Ishikawa (cell line): ENCODE results near the gene HMBS.
A peak's percentile ranks its signal among the peaks of the same experiment; 100 is the strongest.

Experiments
- CEBPB ChIP-seq: IDR thresholded peaks from 2 replicates; pipeline ENCODE4 v1.6.1; 2012
- CREB1 ChIP-seq: IDR thresholded peaks from 2 replicates; pipeline ENCODE4 v1.6.1; 2012; ENCODE audit warnings: low read depth
- EGR1 ChIP-seq: IDR thresholded peaks from 2 replicates; pipeline ENCODE4 v1.6.1; 2012
- EP300 ChIP-seq: IDR thresholded peaks from 2 replicates; pipeline ENCODE4 v1.6.1; 2012; ENCODE audit warnings: borderline replicate concordance
- FOXM1 ChIP-seq: IDR thresholded peaks from 2 replicates; pipeline ENCODE4 v1.6.1; 2012; ENCODE audit warnings: low read depth, borderline replicate concordance
- NFIC ChIP-seq: IDR thresholded peaks from 2 replicates; pipeline ENCODE4 v1.6.1; 2012
- RAD21 ChIP-seq: IDR thresholded peaks from 2 replicates; pipeline ENCODE4 v1.6.1; 2012; ENCODE audit warnings: low read depth
- TAF1 ChIP-seq: IDR thresholded peaks from 2 replicates; pipeline ENCODE4 v1.6.1; 2012; ENCODE audit warnings: low read depth, mild to moderate bottlenecking
- TCF12 ChIP-seq: IDR thresholded peaks from 2 replicates; pipeline ENCODE4 v1.6.1; 2012; ENCODE audit warnings: low read depth
- TEAD4 ChIP-seq: IDR thresholded peaks from 2 replicates; pipeline ENCODE4 v1.6.1; 2012
- YY1 ChIP-seq: IDR thresholded peaks from 2 replicates; pipeline ENCODE4 v1.6.1; 2012; ENCODE audit warnings: low read depth
- ZBTB7A ChIP-seq: IDR thresholded peaks from 2 replicates; pipeline ENCODE4 v1.6.1; 2012; ENCODE audit warnings: low read depth
- TF ChIP-seq, protein P1 (sequence below): IDR thresholded peaks from 2 replicates; pipeline ENCODE4 v1.6.1; 2012
- TF ChIP-seq, protein P2 (sequence below): IDR thresholded peaks from 2 replicates; pipeline ENCODE4 v1.6.1; 2012; ENCODE audit warnings: low read depth, mild to moderate bottlenecking
- TF ChIP-seq, protein P3 (sequence below): IDR thresholded peaks from 2 replicates; pipeline ENCODE4 v1.6.1; 2012

The HMBS gene

DNA sequence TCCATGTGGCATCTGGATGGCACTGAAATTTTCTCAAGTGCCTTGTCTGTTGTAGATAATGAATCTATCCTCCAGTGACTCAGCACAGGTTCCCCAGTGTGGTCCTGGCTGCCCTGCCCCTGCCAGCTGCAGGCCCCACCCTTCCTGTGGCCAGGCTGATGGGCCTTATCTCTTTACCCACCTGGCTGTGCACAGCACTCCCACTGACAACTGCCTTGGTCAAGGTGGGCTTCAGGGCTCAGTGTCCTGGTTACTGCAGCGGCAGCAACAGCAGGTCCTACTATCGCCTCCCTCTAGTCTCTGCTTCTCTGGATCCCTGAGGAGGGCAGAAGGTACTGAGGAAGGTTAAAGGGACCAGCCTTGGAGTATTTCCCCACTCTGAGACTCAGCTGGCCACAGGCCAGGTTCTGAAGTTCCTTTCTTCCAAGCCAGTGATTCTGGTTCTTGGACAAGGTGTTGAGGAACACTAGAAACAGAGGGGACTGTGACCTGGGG lies 3.1 kb downstream of the HMBS start:
- TF ChIP-seq TEAD4, result no peak
- TF ChIP-seq EGR1, result no peak
- TF ChIP-seq, protein P1, sequence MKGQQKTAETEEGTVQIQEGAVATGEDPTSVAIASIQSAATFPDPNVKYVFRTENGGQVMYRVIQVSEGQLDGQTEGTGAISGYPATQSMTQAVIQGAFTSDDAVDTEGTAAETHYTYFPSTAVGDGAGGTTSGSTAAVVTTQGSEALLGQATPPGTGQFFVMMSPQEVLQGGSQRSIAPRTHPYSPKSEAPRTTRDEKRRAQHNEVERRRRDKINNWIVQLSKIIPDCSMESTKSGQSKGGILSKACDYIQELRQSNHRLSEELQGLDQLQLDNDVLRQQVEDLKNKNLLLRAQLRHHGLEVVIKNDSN, result no peak
- TF ChIP-seq CEBPB, result no peak

- TF ChIP-seq TAF1, result no peak
These were observed 3.7 kb downstream of the HMBS start for GRCh38 chr11:119088406-119088805.

DNA sequence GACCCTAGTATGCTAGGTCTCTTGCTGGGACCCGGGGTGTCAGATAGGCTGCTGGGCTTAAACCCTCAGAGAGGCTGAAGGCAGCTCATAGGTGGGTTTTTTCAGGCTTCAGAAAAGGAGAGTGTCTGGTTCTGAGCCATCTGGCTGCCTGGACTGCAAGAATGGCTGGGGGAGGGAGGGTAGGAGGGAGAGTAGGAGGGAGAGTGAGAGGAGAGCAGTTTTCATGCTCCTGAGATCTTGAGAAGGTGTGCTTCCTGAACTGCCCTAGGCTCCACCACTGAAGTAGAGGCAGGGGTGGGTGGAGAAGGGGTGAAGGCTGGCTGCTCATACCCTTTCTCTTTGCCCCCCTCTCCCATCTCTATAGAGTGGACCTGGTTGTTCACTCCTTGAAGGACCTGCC lies 4.6 kb downstream of the HMBS start:
- TF ChIP-seq CREB1 (no peak), TCF12 (no peak), EP300 (no peak), YY1 (no peak), FOXM1 (no peak), ZBTB7A (no peak), RAD21 (no peak)
- TF ChIP-seq, protein P2, sequence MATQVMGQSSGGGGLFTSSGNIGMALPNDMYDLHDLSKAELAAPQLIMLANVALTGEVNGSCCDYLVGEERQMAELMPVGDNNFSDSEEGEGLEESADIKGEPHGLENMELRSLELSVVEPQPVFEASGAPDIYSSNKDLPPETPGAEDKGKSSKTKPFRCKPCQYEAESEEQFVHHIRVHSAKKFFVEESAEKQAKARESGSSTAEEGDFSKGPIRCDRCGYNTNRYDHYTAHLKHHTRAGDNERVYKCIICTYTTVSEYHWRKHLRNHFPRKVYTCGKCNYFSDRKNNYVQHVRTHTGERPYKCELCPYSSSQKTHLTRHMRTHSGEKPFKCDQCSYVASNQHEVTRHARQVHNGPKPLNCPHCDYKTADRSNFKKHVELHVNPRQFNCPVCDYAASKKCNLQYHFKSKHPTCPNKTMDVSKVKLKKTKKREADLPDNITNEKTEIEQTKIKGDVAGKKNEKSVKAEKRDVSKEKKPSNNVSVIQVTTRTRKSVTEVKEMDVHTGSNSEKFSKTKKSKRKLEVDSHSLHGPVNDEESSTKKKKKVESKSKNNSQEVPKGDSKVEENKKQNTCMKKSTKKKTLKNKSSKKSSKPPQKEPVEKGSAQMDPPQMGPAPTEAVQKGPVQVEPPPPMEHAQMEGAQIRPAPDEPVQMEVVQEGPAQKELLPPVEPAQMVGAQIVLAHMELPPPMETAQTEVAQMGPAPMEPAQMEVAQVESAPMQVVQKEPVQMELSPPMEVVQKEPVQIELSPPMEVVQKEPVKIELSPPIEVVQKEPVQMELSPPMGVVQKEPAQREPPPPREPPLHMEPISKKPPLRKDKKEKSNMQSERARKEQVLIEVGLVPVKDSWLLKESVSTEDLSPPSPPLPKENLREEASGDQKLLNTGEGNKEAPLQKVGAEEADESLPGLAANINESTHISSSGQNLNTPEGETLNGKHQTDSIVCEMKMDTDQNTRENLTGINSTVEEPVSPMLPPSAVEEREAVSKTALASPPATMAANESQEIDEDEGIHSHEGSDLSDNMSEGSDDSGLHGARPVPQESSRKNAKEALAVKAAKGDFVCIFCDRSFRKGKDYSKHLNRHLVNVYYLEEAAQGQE, result no peak
- TF ChIP-seq, protein P3, sequence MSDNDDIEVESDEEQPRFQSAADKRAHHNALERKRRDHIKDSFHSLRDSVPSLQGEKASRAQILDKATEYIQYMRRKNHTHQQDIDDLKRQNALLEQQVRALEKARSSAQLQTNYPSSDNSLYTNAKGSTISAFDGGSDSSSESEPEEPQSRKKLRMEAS, result no peak
- TF ChIP-seq, protein P1, result no peak

DNA sequence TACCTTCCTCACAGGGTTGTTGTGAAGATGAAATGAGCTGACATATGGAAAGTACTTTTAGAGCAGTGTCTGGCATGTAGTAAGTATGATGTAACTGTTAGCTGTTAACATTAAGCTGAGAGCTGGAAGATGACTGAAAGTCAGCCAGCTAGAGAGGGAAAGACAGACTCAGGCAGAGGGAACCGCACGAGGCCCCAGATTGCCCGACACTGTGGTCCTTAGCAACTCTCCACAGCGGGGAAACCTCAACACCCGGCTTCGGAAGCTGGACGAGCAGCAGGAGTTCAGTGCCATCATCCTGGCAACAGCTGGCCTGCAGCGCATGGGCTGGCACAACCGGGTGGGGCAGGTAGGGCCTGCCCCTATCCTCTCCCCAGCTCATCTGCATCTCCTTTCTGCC lies 6.5 kb downstream of the HMBS start:
- TF ChIP-seq ZBTB7A, result no peak
- no peak for TF ChIP-seq CEBPB
- no peak for TF ChIP-seq EGR1
- TF ChIP-seq, protein P3, result no peak
- no peak for TF ChIP-seq EP300
- no peak for TF ChIP-seq CREB1
- TF ChIP-seq, protein P1, result no peak
- TF ChIP-seq RAD21, result no peak
- TF ChIP-seq TEAD4, result no peak
- no peak for TF ChIP-seq TCF12
- no peak for TF ChIP-seq FOXM1
- no peak for TF ChIP-seq YY1
- TF ChIP-seq TAF1, result no peak
- TF ChIP-seq, protein P2, result no peak
- TF ChIP-seq NFIC, result no peak

DNA sequence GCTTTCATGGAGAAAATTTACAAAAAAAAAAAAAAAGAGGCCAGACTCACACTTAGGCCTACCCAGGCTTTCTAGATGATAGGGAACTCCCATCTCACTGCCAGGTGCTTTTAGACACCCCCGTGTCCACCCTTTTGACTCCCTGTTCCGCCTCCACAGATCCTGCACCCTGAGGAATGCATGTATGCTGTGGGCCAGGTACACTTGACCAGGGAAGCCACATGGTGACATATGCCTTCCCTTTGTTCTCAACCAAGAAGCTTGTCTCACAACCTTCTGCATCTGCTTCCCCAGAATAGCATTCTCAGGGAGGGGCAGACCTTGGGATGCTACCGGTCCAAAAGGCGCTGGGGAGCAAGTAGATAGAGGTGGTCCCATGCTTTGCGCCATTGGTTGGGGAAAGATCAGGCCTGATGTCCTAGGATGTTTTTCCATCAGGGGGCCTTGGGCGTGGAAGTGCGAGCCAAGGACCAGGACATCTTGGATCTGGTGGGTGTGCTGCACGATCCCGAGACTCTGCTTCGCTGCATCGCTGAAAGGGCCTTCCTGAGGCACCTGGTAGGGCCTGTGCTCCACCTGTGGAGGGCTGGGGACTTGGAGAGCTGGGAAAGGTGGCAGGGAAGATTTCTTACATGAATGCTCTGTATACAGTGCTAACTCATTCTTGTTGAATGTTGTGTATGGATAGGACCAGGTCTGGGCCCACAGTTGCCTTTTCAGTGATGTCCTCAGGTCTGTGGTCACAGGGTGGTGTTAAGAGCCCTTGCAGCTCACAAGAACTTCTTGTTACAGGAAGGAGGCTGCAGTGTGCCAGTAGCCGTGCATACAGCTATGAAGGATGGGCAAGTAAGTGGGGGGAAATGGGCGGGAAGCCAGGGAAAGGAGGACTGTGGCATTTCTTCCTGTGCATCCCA lies 7.5 kb downstream of the HMBS start:
- TF ChIP-seq EGR1, result no peak
- TF ChIP-seq TCF12, result 0 out of 2 replicates have a peak, but pooled peaks have one; percentile 12
- TF ChIP-seq YY1, result no peak
- TF ChIP-seq CEBPB, result no peak
